HuH-7.5 (cell line): ENCODE results near the gene UBE2F.
"Not testable (repeated sequence)": the region's sequence is repeated elsewhere in the genome, so short reads cannot be mapped to it uniquely, and the experiment has no call there.

Source experiments
- DNase-seq: peaks from one replicate; pipeline ENCODE4 v3.0.0; 2011; ENCODE audit warnings: low spot score

Gene UBE2F

DNA sequence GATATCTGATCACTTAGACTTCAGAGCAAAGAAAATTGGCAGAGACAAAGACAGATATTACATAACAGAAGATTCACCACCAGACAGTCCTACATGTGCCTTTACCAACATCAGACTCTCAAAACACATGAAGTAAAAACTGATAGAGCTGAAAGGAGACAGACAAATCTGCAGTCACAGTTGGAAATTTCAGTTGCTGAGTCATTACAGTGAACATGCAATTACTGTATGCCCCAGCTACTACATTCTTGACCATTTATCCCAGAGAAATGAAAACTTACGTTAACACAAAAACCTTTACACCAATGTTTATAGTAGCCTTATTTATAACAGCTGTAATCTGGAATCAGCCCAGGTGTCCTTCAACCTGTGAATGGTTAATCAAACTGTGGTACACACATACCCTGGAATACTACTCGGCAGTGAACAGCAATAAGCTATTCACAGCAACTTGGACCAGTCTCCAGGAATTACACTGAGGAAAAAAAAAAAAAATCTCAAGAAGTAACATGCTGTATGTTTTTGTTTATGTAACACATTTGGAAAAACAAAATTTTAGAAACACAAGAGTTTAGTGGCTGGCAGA lies 86.5 kb downstream of the UBE2F start:
- no peak for DNase-seq

DNA sequence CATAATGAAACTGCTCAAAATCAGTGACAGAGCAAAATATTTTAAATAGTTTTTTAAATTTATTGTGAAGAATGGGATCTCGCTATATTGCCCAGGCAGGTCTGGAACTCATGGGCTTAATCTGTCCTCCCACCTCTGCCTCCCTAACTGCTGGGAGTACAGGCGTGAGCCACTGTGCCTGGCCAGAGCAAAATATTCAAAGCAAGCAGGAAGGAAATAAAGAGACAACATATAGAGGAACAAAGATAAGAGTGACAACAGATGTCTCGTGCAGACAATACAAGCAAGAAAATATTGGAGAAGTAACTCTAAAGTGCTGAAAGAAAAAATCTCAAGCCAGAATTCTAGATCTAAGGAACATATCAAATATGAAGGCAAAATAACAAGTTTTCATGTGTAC lies 89.0 kb downstream of the UBE2F start:
- no peak for DNase-seq

- DNase-seq: not testable (repeated sequence)
Observed at GRCh38 chr2:238057696-238058575, 91.1 kb downstream of the UBE2F start.

DNA sequence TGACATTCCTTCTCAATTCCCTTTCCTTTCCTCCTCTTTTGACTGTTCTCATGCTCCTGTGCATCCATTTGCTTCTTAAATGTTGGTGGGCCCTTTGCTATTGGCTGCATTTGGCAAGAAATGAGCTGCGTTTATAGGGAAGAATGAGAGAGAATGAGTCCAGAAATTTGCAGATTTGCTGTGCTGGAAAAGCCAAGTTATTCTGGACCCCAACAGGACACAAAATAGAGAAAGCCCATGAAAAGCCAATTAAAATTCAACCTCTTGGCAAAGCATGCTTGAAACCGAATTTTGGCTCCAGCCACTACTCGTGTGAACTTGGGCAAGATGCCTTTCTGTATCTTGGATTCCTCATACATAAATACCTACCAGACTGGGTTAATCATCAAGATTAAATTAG lies 92.7 kb downstream of the UBE2F start:
- no peak for DNase-seq

DNA sequence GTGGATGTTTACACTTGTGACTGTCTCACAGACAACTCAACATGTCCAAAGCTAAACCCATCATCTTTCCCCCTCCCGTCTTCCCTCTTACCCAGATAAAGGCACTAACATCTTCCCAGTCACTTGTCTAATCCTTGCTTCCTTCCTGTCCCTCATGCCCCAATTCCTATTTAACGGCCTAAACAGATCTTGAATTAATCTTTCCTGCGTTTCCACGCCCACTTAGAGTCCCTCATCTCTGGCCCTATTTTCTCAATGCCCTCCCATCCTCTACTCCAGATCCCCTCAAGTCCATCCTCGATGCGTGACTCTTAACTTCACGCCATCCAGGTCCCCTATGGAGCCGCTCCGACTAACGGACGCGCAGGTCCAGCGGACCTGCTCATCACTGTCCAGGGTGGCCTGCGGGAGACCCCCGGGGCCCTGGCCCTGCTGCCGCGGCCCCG lies 93.3 kb downstream of the UBE2F start:
- DNase-seq: peak; percentile 46

DNA sequence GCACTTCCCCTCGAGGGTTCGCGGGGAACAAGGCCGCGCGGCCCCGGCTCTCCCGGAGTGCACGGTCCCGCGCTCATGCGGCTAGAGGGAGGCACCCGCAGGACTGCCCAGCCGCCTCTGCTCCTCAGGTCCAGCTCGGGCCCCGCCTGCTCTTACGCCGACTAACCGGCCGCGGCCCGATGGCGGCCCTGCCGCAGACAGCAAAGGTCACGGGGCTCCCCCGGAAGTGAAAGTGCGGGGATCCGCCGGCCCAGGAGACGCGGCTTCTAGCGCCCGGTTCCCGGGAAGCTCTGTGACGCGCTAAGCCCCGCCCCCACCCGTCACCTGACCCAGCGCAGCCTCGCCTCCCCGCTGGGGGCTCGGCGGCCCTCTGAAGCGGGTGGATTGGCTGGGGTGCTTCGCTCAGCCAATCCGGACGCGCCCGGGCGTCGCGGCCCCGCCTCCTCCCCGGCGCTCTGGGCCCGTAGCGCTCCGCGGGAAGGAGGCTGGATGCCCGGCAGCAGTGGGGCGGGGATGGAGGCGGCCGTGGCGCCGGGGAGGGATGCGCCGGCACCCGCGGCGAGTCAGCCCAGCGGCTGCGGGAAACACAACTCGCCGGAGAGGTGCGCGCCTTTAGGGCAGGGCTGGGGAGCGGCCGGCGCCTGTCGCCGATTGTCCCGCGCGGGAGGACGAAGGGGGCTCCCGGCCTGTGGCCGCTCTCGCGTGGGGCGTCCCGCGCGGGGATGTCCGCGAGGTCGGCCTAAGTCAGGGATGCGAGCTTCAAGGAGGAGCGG lies 93.9 kb downstream of the UBE2F start, which contains the start of gene SCLY:
SCLY (plus strand) TSS at position 460 of the 773 bp plus-strand sequence; CDS start at position 514, 54 bp downstream.
- peak; percentile 99 for DNase-seq

GRCh38 chr2:238061315-238062202 lies 94.7 kb downstream of the UBE2F start:
- DNase-seq: peak; percentile 46

DNA sequence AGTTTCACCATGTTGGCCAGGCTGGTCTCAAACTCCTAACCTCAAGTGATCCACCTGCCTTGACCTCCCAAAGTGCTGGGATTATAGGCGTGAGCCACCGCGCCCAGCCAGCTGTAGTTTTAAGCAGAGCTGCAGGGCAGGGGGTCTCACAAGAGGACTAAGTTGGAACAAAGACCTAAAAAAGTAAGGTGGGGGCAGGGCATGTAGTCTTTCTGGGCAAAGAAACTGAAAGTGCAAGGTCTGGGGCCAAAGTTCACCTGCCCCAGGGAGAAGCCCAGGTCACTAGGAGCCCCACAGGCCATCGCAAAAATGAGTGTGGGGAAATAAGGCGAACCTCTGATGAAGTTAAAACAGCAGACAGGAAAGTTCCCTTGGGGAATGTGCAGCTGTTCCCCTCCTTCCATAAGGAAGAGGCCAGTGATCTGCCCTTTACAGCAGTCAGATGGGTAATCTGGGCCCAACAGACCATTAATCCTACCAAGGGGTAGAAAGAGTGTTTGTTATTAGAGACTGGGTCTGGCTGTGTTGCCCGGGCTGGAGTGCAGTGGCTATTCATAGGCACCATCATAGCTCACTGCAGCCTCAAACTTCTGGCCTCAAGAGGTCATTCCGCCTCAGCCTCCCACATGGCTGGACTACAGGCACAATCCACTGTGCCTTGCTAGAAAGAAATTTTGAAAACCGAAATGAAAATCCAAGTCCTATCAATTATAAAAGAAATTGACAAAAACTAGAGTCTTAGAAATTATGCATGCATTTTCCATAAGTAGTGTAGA lies 96.8 kb downstream of the UBE2F start:
- DNase-seq: no peak

DNA sequence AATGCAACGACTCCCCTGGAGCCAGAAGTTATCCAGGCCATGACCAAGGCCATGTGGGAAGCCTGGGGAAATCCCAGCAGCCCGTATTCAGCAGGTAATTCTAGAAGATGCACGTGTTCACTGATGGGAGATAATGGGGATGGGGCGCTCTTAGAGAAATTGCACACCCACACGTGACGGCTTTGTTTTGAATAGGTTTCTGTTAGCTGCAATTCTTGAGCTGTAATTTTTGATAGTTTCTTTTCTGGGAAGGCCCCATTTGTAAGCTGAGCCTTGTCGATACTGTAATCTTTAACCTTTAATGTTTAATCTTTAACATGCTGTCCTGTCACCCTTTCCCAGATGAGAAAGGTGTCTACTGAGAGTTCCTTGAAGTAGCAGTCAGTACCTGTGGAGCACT lies 97.6 kb downstream of the UBE2F start:
- DNase-seq: no peak

- no peak for DNase-seq
Observed at GRCh38 chr2:238065071-238065846, 98.4 kb downstream of the UBE2F start.

DNA sequence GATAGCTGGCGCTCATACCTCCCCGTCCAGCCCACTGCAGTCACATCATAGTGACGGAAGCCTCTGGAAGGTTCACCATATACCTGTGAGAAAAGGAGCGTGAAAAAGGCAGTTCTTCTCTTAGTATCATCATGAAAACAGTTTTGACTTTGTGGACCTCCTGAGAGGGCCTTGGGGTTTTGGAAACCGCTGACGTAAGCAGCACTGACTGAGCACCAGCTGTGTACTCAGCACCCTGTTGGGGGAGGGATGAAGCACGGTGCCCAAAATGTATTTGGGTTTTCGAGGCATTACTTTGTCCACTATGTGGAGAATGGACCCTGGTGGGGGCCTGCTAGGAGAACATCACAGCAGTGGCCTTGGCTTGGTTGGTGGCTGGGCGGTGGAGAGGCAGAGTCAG lies 99.4 kb downstream of the UBE2F start:
- no peak for DNase-seq

- not testable (repeated sequence) for DNase-seq
Observed at GRCh38 chr2:238066718-238067117, 99.9 kb downstream of the UBE2F start.

DNA sequence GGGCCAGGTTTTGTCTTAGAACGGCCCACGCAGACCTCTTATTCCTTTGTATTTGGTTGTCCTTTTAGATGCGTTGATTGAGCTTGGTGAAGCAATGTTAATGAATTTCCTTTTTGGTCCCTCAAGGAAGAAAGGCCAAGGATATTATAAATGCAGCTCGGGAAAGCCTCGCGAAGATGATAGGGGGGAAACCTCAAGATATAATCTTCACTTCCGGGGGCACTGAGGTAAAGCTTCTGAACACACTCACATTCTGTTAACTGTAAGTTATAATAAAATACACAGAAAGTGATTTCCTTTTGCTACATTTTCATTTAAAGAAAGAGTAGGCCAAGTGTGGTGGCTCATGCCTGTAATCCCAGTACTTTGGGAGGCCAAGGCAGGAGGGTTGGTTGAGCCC lies 101.1 kb downstream of the UBE2F start:
- no peak for DNase-seq

- no peak for DNase-seq
Observed at GRCh38 chr2:238069021-238069709, 102.4 kb downstream of the UBE2F start.

DNA sequence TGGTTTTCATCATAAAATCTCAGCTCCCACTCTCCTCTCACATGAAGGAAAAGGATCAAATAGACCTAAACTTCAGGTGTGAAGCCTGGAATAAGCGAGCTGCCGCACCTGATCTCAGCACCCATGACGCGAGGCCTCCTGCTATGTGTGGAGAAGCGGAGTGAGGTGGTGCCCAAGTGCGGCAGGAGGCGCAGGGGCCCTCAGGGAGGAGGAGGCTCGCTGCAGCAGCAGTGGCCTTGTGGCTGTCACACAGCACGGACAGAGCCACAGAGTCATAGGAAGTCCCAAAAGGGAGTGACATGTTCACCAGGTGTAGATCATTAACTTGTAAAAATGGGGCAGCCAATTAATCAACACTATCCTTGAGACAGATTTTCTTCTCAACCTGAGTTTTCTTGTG lies 103.1 kb downstream of the UBE2F start:
- DNase-seq: no peak

DNA sequence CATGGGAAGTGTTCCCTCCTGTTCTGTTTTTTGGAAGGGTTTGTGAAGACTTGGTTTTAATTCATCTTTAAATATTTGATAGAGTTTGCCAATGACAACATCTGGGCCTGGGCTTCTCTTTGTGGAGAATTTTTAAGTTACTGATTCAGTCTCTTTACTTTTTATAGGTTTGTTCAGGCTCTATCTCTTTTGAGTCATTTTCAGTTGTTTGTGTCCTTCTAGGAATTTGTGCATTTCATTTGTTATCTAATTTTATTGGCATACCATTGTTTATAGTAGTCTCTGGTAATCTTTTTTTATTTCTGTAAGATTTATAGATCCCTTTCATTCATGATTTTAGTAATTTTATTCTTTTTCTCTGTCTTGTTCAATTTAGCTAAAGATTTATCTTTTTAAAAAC lies 108.6 kb downstream of the UBE2F start:
- no peak for DNase-seq

GRCh38 chr2:238077292-238077691 lies 110.5 kb downstream of the UBE2F start:
- no peak for DNase-seq

DNA sequence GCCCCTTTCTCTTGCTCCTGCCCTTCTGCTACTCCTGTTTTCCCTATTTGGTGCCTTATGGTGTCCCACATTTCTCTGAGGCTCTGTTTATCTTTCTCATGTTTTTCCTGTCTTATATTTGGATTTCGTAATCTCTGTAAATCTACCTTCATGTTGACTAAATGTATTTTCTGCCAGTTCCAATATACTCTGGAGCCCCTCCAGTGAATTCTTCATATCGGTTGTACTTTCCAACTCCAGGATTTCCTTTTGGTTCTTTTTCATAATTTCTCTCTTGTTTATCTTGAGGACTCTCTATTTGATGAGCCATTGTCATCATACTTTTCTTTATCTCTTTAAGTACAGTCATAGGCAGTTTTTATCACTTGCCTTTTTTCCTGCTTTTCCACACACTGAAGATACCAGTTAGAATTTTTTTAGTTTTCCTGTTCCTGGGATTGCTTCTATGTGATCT lies 113.1 kb downstream of the UBE2F start:
- no peak for DNase-seq

GRCh38 chr2:238080518-238080917 lies 113.7 kb downstream of the UBE2F start:
- DNase-seq: no peak
